GM18511 (cell line): ENCODE data around the gene RANBP10.

Experiments
- ATAC-seq: cut with Tn5 transposase; IDR thresholded peaks from one replicate; pipeline ENCODE4 v1.9.1; 2021; ENCODE audit warnings: mild to moderate bottlenecking, moderate library complexity; ENCODE audit not compliant: unreplicated experiment

RANBP10 gene

GRCh38 chr16:67679935-67680897 is 126.1 kb downstream of the RANBP10 start:
- no peak for ATAC-seq

GRCh38 chr16:67678354-67679023 is 127.9 kb downstream of the RANBP10 start:
- no peak for ATAC-seq

GRCh38 chr16:67677712-67678111 is 128.6 kb downstream of the RANBP10 start:
- ATAC-seq: no peak

- no peak for ATAC-seq
Observed at GRCh38 chr16:67676939-67677338, 129.4 kb downstream of the RANBP10 start.

GRCh38 chr16:67676516-67676915 is 129.8 kb downstream of the RANBP10 start:
- no peak for ATAC-seq

GRCh38 chr16:67675999-67676398 is 130.4 kb downstream of the RANBP10 start:
- no peak for ATAC-seq

- no peak for ATAC-seq
Observed at GRCh38 chr16:67675579-67675935, 130.8 kb downstream of the RANBP10 start.

GRCh38 chr16:67674851-67675578 is 131.3 kb downstream of the RANBP10 start:
- ATAC-seq: no peak

GRCh38 chr16:67673712-67674580 is 132.4 kb downstream of the RANBP10 start:
- no peak for ATAC-seq
